Measurements from ENCODE around the gene SMARCC2. TPM values are rescaled to one million over a fixed set of nuclear protein-coding genes. Genes with fewer than 3 reads are reported as not detected.
"Not testable (repeated sequence)": the region's sequence is repeated elsewhere in the genome, so short reads cannot be mapped to it uniquely, and the experiment has no call there.

The SMARCC2 gene
- total RNA-seq, 1 donor from 2014 or later, result 27.6 TPM

- DNase-seq (ENCODE audit: low spot score), result no peak
- ATAC-seq, result no peak
Observed at GRCh38 chr12:56126732-56127239, 62.5 kb downstream of the SMARCC2 start.

GRCh38 chr12:56124133-56124532 is 65.2 kb downstream of the SMARCC2 start:
- ATAC-seq (no peak), DNase-seq (ENCODE audit: low spot score) (no peak)

- no peak for DNase-seq (ENCODE audit: low spot score)
- ATAC-seq, result peak; percentile 21
Observed at GRCh38 chr12:56122637-56123036, 66.6 kb downstream of the SMARCC2 start.

GRCh38 chr12:56121204-56121870 is 67.9 kb downstream of the SMARCC2 start:
- DNase-seq (ENCODE audit: low spot score) (peak; percentile 92), ATAC-seq (peak; percentile 52)

GRCh38 chr12:56120158-56120846 is 69.0 kb downstream of the SMARCC2 start:
- no peak for DNase-seq (ENCODE audit: low spot score)
- no peak for ATAC-seq

GRCh38 chr12:56119361-56119796 is 69.9 kb downstream of the SMARCC2 start:
- peak; percentile 55 for ATAC-seq

GRCh38 chr12:56118688-56119357 is 70.5 kb downstream of the SMARCC2 start:
- ATAC-seq, result no peak
- no peak for DNase-seq (ENCODE audit: low spot score)

More at GRCh38 chr12:56119361-56119796, 69.9 kb downstream of the SMARCC2 start:
- DNase-seq (ENCODE audit: low spot score), result peak; percentile 85

GRCh38 chr12:56117778-56118687 is 71.2 kb downstream of the SMARCC2 start, which contains the start of gene ZC3H10:
ZC3H10 (plus strand) TSS chr12:56118266; CDS start chr12:56120563, 2,297 bp downstream.
- DNase-seq (ENCODE audit: low spot score) (peak; percentile 99), ATAC-seq (peak; percentile 75)

- ATAC-seq; DNase-seq (ENCODE audit: low spot score): not testable (repeated sequence)
Observed at GRCh38 chr12:56117082-56117706, 72.1 kb downstream of the SMARCC2 start.

- ATAC-seq (peak; percentile 58), DNase-seq (ENCODE audit: low spot score) (peak; percentile 95)
Observed at GRCh38 chr12:56116267-56117081, 72.8 kb downstream of the SMARCC2 start, which contains the start of gene RPL41. RPL41 (plus strand) TSS chr12:56116633.

GRCh38 chr12:56115329-56115728 is 74.0 kb downstream of the SMARCC2 start:
- ATAC-seq (no peak), DNase-seq (ENCODE audit: low spot score) (no peak)

GRCh38 chr12:56114084-56114483 is 75.2 kb downstream of the SMARCC2 start:
- no peak for ATAC-seq
- no peak for DNase-seq (ENCODE audit: low spot score)

Other genes starting within 250 kb of the SMARCC2 start
- 5.4 TPM for gene PMEL, start 223.4 kb downstream of the SMARCC2 start, total RNA-seq
- 11.0 TPM for gene CDK2, start 222.7 kb downstream of the SMARCC2 start, total RNA-seq
- gene RAB5B, start 215.4 kb downstream of the SMARCC2 start, total RNA-seq, result 46.5 TPM
- 56.1 TPM for gene SUOX, start 192.2 kb downstream of the SMARCC2 start, total RNA-seq
- gene IKZF4, start 168.4 kb downstream of the SMARCC2 start, total RNA-seq, result 2.3 TPM
- gene RPS26, start 147.6 kb downstream of the SMARCC2 start, total RNA-seq, result 31.2 TPM
- 93.2 TPM for gene ERBB3, start 109.3 kb downstream of the SMARCC2 start, total RNA-seq
- gene PA2G4, start 84.9 kb downstream of the SMARCC2 start, total RNA-seq, result 32.3 TPM
- gene RPL41, start 72.8 kb downstream of the SMARCC2 start, total RNA-seq, result 1,359 TPM
- 4.6 TPM for gene ZC3H10, start 71.2 kb downstream of the SMARCC2 start, total RNA-seq
- gene ESYT1, start 61.2 kb downstream of the SMARCC2 start, total RNA-seq, result 62.2 TPM
- 6.5 TPM for gene MYL6B, start 36.9 kb downstream of the SMARCC2 start, total RNA-seq
- 376 TPM for gene MYL6, start 31.1 kb downstream of the SMARCC2 start, total RNA-seq
- gene RNF41, start 32.4 kb upstream of the SMARCC2 start, total RNA-seq, result 13.2 TPM
- 16.0 TPM for gene NABP2, start 34.9 kb upstream of the SMARCC2 start, total RNA-seq
- gene SLC39A5, start 40.6 kb upstream of the SMARCC2 start, total RNA-seq, result 227 TPM
- gene ANKRD52, start 68.9 kb upstream of the SMARCC2 start, total RNA-seq, result 12.9 TPM
- gene COQ10A, start 77.5 kb upstream of the SMARCC2 start, total RNA-seq, result 24.8 TPM
- gene CS, start 110.8 kb upstream of the SMARCC2 start, total RNA-seq, result 67.4 TPM
- 93.3 TPM for gene CNPY2, start 126.5 kb upstream of the SMARCC2 start, total RNA-seq
- 86.0 TPM for gene PAN2, start 144.5 kb upstream of the SMARCC2 start, total RNA-seq
- gene IL23A, start 149.4 kb upstream of the SMARCC2 start, total RNA-seq, result 0.43 TPM
- 95.5 TPM for gene STAT2, start 170.6 kb upstream of the SMARCC2 start, total RNA-seq
- gene APOF, start 173.4 kb upstream of the SMARCC2 start, total RNA-seq, result 188 TPM